Keratinocyte (primary cell): ENCODE data around the gene STK24.

ENCODE experiments used
- CTCF ChIP-seq, 3 experiments: IDR thresholded peaks in 1 of 3; conservative IDR thresholded peaks in 1 of 3; optimal IDR thresholded peaks in 1 of 3; 2 replicates in 2 of 3; 3 replicates in 1 of 3; pipeline versions ENCODE3 to v1.5.1; 2011; ENCODE audit warnings: low read length in 3 of 3, mild to moderate bottlenecking in 3 of 3, moderate library complexity in 2 of 3, control low read depth in 1 of 3, inconsistent platforms in 1 of 3; ENCODE audit not compliant: insufficient read depth in 2 of 3; ENCODE audit errors: extremely low read depth in 1 of 3
- EZH2 ChIP-seq: IDR thresholded peaks from one replicate; pipeline ENCODE4 v1.6.1; 2012; ENCODE audit warnings: inconsistent platforms, mild to moderate bottlenecking, low read length, moderate library complexity

- TF ChIP-seq CTCF (optimal IDR thresholded peaks at IDR 0.05 in 1 of 3, IDR thresholded peaks at IDR 0.05 in 1 of 3, conservative IDR thresholded peaks at IDR 0.05 in 1 of 3; ENCODE audit: extremely low read depth in 1 of 3, insufficient read depth in 2 of 3, low read length in 3 of 3) (no peak), EZH2 (no peak)
Observed at GRCh38 chr13:98575904-98576199, 1.1 kb downstream of the STK24 start.
